Chondrocyte (in vitro differentiated cells): ENCODE results near the gene ZNF410. TPM values are rescaled to one million over a fixed set of nuclear protein-coding genes. Genes with fewer than 3 reads are reported as not detected.

Source experiments
- DNase-seq: peaks from one replicate; pipeline ENCODE4 v3.0.0; 2021; ENCODE audit warnings: mixed read lengths, low spot score
- H3K27ac Mint-ChIP-seq: one replicate; pipeline ENCODE4 v1.8.0; 2021; ENCODE audit warnings: mild to moderate bottlenecking, moderate library complexity, mixed read lengths; ENCODE audit not compliant: unreplicated experiment
- H3K27me3 Mint-ChIP-seq: 2 replicates; pipeline ENCODE4 v1.8.0; 2021; ENCODE audit warnings: low read depth, mixed read lengths
- H3K36me3 Mint-ChIP-seq: 2 replicates; pipeline ENCODE4 v1.8.0; 2021; ENCODE audit warnings: low read depth, mixed read lengths
- H3K4me1 Mint-ChIP-seq: 2 replicates; pipeline ENCODE4 v1.8.0; 2021; ENCODE audit warnings: low read depth, mild to moderate bottlenecking, mixed read lengths
- H3K4me3 Mint-ChIP-seq: one replicate; pipeline ENCODE4 v1.8.0; 2021; ENCODE audit warnings: mild to moderate bottlenecking, moderate library complexity, mixed read lengths; ENCODE audit not compliant: unreplicated experiment
- H3K9me3 Mint-ChIP-seq: 2 replicates; pipeline ENCODE4 v1.8.0; 2021; ENCODE audit warnings: low read depth, mixed read lengths
- total RNA-seq: library from RNA; stranded (reverse); gene quantifications from 3 replicates; pipeline ENCODE4 v1.2.1, GENCODE V29; 2021
- TF ChIP-seq, protein P1 (sequence below): fragments of 200-600 bp; sonication (generic); IDR thresholded peaks from 2 replicates; pipeline ENCODE4 v1.5.0; 2021; ENCODE audit warnings: antibody characterized with exemption, mild to moderate bottlenecking, moderate library complexity

Gene ZNF410
- total RNA-seq, 1 donor from 2014 or later = 34.8 TPM

DNA sequence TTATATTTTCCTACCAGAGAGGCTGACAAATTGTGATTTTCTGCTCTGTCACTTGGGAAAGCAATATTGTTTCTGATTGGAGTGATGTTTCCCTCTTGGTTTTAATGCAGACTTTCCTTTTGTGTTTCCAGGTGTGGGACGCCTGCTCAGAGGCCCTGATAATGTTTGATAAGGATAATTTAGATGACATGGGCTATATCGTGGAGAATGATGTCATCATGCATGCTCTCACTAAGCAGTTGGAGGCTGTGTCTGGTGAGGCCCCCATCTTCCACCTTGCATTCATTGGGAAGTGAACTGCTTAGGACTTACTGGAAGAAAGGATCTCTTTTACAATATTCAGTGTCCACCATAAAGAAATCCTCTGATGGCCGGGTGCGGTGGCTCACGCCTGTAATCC lies 69.0 kb downstream of the ZNF410 start:
- Mint-ChIP-seq H3K36me3 (peaks cover 27% of the 10 kb centered on the region), H3K4me3 (no peak overlapping the region), H3K27me3 (no peaks in the 10 kb centered on the region), H3K4me1 (peaks cover 14% of the 10 kb centered on the region), H3K9me3 (no peaks in the 10 kb centered on the region), H3K27ac (no peak overlapping the region)
- no peak for DNase-seq
- TF ChIP-seq, protein P1, sequence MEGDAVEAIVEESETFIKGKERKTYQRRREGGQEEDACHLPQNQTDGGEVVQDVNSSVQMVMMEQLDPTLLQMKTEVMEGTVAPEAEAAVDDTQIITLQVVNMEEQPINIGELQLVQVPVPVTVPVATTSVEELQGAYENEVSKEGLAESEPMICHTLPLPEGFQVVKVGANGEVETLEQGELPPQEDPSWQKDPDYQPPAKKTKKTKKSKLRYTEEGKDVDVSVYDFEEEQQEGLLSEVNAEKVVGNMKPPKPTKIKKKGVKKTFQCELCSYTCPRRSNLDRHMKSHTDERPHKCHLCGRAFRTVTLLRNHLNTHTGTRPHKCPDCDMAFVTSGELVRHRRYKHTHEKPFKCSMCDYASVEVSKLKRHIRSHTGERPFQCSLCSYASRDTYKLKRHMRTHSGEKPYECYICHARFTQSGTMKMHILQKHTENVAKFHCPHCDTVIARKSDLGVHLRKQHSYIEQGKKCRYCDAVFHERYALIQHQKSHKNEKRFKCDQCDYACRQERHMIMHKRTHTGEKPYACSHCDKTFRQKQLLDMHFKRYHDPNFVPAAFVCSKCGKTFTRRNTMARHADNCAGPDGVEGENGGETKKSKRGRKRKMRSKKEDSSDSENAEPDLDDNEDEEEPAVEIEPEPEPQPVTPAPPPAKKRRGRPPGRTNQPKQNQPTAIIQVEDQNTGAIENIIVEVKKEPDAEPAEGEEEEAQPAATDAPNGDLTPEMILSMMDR = no peak

DNA sequence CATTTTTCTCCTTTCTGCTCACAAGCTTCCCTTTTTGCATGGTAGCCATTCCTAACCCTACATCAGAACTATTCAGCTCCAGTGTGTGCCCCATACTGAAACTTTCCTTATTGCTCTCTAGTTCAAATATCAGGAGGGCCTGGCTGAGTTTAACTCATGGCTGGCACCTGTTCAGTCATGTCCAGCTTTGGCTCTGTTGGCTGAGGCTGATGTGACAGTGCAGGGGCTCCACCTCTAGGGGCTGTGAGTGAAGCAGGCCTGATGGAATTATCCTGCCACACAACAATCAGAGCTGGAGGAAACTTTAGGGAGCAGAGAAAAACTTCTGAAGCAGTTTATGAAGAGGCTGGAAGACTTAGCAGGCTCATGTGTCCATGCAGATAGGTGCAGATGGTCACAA lies 71.9 kb downstream of the ZNF410 start:
- H3K4me3 Mint-ChIP-seq = no peak overlapping the region
- TF ChIP-seq, protein P1 = no peak
- peaks cover 41% of the 10 kb centered on the region for H3K36me3 Mint-ChIP-seq
- no peaks in the 10 kb centered on the region for H3K9me3 Mint-ChIP-seq
- H3K4me1 Mint-ChIP-seq = no peaks in the 10 kb centered on the region
- no peak for DNase-seq
- H3K27me3 Mint-ChIP-seq = no peaks in the 10 kb centered on the region
- no peak overlapping the region for H3K27ac Mint-ChIP-seq

DNA sequence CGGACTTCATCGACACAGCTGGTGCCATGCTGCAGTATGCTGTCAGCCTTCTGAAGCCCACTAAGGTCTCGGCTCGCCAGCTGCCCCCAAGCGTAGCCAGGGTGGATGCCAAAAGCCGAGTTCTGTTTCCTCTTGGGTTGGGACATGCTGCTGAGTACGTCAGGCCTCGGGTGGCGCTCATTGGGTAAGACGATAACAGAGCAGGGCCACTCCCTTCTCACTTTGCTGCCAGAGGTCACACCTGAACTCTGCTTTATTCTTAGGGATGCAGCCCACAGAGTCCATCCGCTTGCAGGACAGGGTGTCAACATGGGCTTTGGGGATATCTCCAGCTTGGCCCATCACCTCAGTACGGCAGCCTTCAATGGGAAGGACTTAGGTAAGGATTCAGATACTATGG lies 74.5 kb downstream of the ZNF410 start:
- H3K36me3 Mint-ChIP-seq = peaks cover 40% of the 10 kb centered on the region
- H3K27me3 Mint-ChIP-seq = no peaks in the 10 kb centered on the region
- no peak overlapping the region for H3K4me3 Mint-ChIP-seq
- TF ChIP-seq, protein P1 = no peak
- no peaks in the 10 kb centered on the region for H3K9me3 Mint-ChIP-seq
- no peak overlapping the region for H3K27ac Mint-ChIP-seq
- DNase-seq = no peak
- H3K4me1 Mint-ChIP-seq = no peaks in the 10 kb centered on the region

DNA sequence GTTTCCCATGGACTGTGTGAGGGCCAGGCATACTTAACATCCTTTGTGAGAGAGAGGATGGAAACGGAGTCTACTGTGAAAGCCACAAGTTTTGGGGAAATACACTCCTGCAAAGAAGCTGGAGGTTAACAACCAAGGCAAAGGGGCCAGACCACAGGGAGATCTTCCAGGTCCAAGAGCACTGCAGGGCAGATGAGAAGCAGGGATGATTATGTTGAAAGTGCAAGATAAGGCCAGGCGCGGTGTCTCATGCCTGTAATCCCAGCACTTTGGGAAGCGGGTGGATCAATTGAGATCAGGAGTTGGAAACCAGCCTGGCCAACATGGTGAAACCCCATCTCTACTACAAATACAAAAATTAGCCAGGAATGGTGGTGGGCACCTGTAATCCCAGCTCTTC lies 78.6 kb downstream of the ZNF410 start:
- H3K27ac Mint-ChIP-seq = no peak overlapping the region
- no peaks in the 10 kb centered on the region for H3K27me3 Mint-ChIP-seq
- no peak overlapping the region for H3K4me3 Mint-ChIP-seq
- DNase-seq = no peak
- no peaks in the 10 kb centered on the region for H3K4me1 Mint-ChIP-seq
- no peaks in the 10 kb centered on the region for H3K9me3 Mint-ChIP-seq
- H3K36me3 Mint-ChIP-seq = peaks cover 45% of the 10 kb centered on the region
- TF ChIP-seq, protein P1 = no peak

DNA sequence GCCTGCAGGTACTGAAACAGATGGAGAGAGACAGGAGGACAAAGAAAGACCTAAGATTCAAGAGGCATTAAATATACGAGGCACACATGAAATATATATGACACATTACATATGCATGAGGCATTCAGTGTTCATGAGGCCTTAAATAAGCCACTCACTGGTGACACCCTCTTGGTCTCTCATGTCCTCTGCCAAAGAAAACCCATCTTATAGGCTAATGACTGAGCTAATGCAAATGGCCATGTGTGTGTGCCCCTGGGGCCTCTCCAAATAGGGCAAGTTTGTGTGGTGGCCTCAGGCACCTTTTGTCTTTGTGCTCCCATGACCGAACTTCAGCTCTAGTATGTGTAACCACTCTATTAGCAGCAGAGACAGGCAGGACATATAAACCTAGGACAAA lies 82.2 kb downstream of the ZNF410 start:
- Mint-ChIP-seq H3K27ac (no peak overlapping the region), H3K36me3 (peaks cover 23% of the 10 kb centered on the region), H3K4me3 (no peak overlapping the region), H3K27me3 (no peaks in the 10 kb centered on the region), H3K4me1 (no peaks in the 10 kb centered on the region), H3K9me3 (no peaks in the 10 kb centered on the region)
- no peak for DNase-seq
- TF ChIP-seq, protein P1 = no peak
